GM12873 (cell line): ENCODE measurements around the gene NEUROG3.

Source experiments
- TF ChIP-seq, protein P1 (sequence below): IDR thresholded peaks from 2 replicates; pipeline ENCODE4 v1.5.1; 2012; ENCODE audit warnings: low read depth, mild to moderate bottlenecking, moderate library complexity, low read length, control low read depth; ENCODE audit not compliant: insufficient read depth; ENCODE audit errors: missing control alignments

Gene NEUROG3

DNA sequence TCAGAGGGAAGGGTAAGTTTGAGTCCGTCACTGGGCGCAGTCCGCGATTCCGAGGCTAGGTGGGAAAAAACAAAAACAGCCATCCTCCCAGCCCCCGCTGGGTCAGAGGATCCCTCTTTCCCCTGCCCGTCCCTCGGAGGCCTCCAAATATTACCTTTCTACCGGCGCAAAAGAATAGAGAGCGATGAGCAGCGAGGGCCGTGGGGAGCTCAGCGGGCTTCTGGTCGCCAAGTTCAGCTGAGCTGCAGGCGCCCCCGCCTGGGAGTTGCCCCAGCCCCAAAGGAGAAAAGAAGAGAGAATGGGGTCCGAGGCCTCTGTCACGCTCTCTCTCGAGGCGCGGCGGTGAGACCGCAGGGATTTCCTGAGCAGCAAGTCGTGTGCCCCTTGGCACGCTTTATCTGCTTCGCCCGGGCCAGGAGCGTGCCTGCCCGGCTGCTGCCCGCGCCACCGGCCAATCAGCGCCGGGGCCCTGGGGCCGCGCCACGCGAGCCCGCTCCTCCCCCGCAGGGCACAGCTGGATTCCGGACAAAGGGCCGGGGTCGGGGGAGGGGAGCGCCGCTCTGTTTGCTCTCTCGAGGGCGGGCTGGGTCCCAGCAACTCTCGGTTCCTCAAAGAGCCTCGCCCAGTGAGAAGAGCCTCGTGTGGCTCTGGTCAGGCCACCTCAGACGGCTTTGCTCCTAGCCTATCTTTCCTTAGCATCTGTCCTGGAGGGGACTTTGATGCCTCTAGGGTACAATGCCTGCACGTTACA lies at the start of gene NEUROG3:
NEUROG3 (minus strand) TSS at position 367 of the 751 bp plus-strand sequence. CDS start 379 bp downstream, outside the sequence.
- TF ChIP-seq, protein P1, sequence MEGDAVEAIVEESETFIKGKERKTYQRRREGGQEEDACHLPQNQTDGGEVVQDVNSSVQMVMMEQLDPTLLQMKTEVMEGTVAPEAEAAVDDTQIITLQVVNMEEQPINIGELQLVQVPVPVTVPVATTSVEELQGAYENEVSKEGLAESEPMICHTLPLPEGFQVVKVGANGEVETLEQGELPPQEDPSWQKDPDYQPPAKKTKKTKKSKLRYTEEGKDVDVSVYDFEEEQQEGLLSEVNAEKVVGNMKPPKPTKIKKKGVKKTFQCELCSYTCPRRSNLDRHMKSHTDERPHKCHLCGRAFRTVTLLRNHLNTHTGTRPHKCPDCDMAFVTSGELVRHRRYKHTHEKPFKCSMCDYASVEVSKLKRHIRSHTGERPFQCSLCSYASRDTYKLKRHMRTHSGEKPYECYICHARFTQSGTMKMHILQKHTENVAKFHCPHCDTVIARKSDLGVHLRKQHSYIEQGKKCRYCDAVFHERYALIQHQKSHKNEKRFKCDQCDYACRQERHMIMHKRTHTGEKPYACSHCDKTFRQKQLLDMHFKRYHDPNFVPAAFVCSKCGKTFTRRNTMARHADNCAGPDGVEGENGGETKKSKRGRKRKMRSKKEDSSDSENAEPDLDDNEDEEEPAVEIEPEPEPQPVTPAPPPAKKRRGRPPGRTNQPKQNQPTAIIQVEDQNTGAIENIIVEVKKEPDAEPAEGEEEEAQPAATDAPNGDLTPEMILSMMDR = no peak

- TF ChIP-seq, protein P1 = no peak
Measured at GRCh38 chr10:69620625-69621024, 47.4 kb upstream of the NEUROG3 start.

- TF ChIP-seq, protein P1 = no peak
Measured at GRCh38 chr10:69619626-69620025, 46.4 kb upstream of the NEUROG3 start.

GRCh38 chr10:69618746-69619145 lies 45.5 kb upstream of the NEUROG3 start:
- TF ChIP-seq, protein P1 = no peak

DNA sequence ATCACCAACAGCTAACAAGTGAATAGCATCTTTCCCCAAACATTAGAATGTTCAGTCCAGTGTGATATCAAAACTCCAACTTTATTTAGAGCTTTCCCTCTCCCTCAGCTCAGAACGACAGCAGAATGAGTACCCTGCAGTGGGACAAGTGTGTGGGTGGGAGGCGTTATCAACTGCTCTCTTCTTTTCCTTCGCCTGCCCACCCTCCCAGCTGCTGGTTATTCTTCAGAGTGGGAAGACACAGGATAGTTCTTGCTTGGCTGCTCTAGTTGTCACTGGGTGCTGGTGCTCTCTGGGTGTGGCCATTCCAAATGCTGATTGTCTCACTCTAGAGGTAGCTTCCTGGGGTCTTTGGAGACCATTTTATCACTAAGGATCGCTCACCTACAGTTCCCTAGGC lies 43.1 kb upstream of the NEUROG3 start:
- TF ChIP-seq, protein P1 = no peak

- TF ChIP-seq, protein P1 = no peak
Measured at GRCh38 chr10:69614130-69614529, 40.9 kb upstream of the NEUROG3 start.

DNA sequence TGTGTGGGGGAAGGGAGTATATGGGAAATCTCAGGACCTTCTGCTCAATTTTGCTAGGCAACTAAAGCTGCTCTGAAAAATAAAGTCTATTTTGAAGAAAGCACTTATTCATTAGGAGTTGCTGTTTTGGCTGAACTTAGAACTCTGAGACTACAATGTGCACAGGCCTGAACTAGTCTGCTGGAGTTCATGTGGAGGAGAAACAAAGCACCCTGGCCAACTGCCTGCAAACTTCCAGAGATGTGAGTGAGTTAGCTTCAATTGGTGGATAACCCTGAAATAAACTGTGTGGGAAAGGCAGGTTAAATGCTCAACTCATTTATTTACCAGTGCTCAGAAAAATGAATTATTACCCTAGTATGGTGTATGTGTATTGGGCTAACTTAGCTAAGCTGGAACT lies 39.5 kb upstream of the NEUROG3 start:
- TF ChIP-seq, protein P1 = no peak
